Esophagus squamous epithelium (tissue), 5 donors: ENCODE measurements around the gene B3GNT4. TPM values are rescaled to one million over a fixed set of nuclear protein-coding genes. Genes with fewer than 3 reads are reported as not detected.
"Not testable (repeated sequence)": the region's sequence is repeated elsewhere in the genome, so short reads cannot be mapped to it uniquely, and the experiment has no call there.

Experiments used
- DNase-seq: peaks from one replicate; lab custom pipeline; 2025; lab: John Stamatoyannopoulos, UW
- H3K27ac ChIP-seq, 4 donors: fragments of 200-600 bp; sonication (generic); one replicate each; pipeline ENCODE4 v1.5.1; 2016 to 2019; ENCODE audit warnings: mild to moderate bottlenecking in 1 of 4
- H3K27me3 ChIP-seq, 4 donors: fragments of 200-600 bp; sonication (generic); 1 replicate in 3 of 4; 2 replicates in 1 of 4; pipeline versions ENCODE4 v1.5.1 to v1.6.0; 2017 to 2021; ENCODE audit warnings: antibody characterized with exemption in 1 of 4
- H3K36me3 ChIP-seq, 3 donors: fragments of 200-600 bp; sonication (generic); one replicate each; pipeline ENCODE4 v1.5.1; 2016 to 2019
- H3K4me1 ChIP-seq, 3 donors: fragments of 200-600 bp; sonication (generic); one replicate each; pipeline ENCODE4 v1.5.1; 2017 to 2019
- H3K4me3 ChIP-seq, 4 donors: fragments of 200-600 bp; sonication (generic); 1 replicate in 3 of 4; 2 replicates in 1 of 4; pipeline ENCODE4 v1.5.1; 2016 to 2019; ENCODE audit warnings: mild to moderate bottlenecking in 2 of 4, moderate library complexity in 1 of 4
- H3K9me3 ChIP-seq, 3 donors: fragments of 200-600 bp; sonication (generic); one replicate each; pipeline ENCODE4 v1.5.1; 2016 to 2019
- CTCF ChIP-seq, 6 experiments: fragments of 450-650 bp in 4 of 6; fragments of 200-600 bp in 2 of 6; sonication (generic) in 2 of 6; IDR thresholded peaks; one replicate each; pipeline ENCODE4 v1.5.1; 2016 to 2019; ENCODE audit warnings: antibody characterized with exemption in 6 of 6, mild to moderate bottlenecking in 4 of 6, moderate library complexity in 4 of 6
- POLR2A ChIP-seq, 4 donors: fragments of 450-650 bp; IDR thresholded peaks; one replicate each; pipeline ENCODE4 v1.6.1; 2017; ENCODE audit warnings: antibody characterized with exemption in 4 of 4, mild to moderate bottlenecking in 4 of 4, moderate library complexity in 3 of 4
- WGBS, 2 donors: methylation state at CpG; one replicate each; pipeline ENCODE4 v1.1.5; 2018; 5-methylcytosine and 5-hydroxymethylcytosine counted together
- intact Hi-C: fragments of 100-400 bp; cut with DNase I; formaldehyde crosslinking; loops from one replicate; pipeline ENCODE4 v1.15.0; 2022
- total RNA-seq, 4 donors: library from RNA; depleted of rRNA; stranded (reverse); fragments of >200 nt; gene quantifications; one replicate each; pipeline ENCODE4 v1.1.0, GENCODE V29; 2016
- donor health status: DM: yes; HTN: yes; CAD: no.

B3GNT4 gene
- total RNA-seq, 4 donors from 2014 or later = 0.35 to 1.1 (median 0.47) TPM

GRCh38 chr12:122202017-122202416, 1.5 kb upstream of the B3GNT4 start:
- Histone ChIP-seq H3K4me3 (no peak overlapping the region), H3K27me3 (peaks cover 0 to 91% (median 2%) of the 10 kb centered on the region in 4 donors), H3K36me3 (peaks cover 0 to 8% (median 0%) of the 10 kb centered on the region in 3 donors), H3K9me3 (no peaks in the 10 kb centered on the region), H3K4me1 (peaks cover 7 to 35% (median 14%) of the 10 kb centered on the region in 3 donors), H3K27ac (no peak overlapping the region)
- DNase-seq = no peak
- no peak for TF ChIP-seq POLR2A (IDR thresholded peaks at IDR 0.05)
- no peak for TF ChIP-seq CTCF (IDR thresholded peaks at IDR 0.05)
- intact Hi-C loops = no loop called here
- WGBS, 2 donors = 96% methylated on average over 6 of the region's 6 CpGs

- intact Hi-C loops, H3K27ac ChIP-seq, DNase-seq, H3K9me3 ChIP-seq: not testable (repeated sequence)
- WGBS, 2 donors = 58 to 64% methylated on average over 13 to 17 of the region's 19 CpGs
- H3K27me3 ChIP-seq = peaks cover 0 to 83% (median 2%) of the 10 kb centered on the region in 4 donors
- H3K4me1 ChIP-seq = peaks cover 7 to 35% (median 14%) of the 10 kb centered on the region in 3 donors
- H3K4me3 ChIP-seq = peak overlapping the region; percentile 40 to 75 (median 52)
- H3K36me3 ChIP-seq = peaks cover 0 to 16% (median 0%) of the 10 kb centered on the region in 3 donors
Measured at GRCh38 chr12:122202811-122203210, 698 bp upstream of the B3GNT4 start.

- no peak for DNase-seq
- Histone ChIP-seq H3K4me1 (peaks cover 7 to 35% (median 14%) of the 10 kb centered on the region in 3 donors), H3K4me3 (peak overlapping the region; percentile 40 to 75 (median 52)), H3K27me3 (peaks cover 0 to 67% (median 2%) of the 10 kb centered on the region in 4 donors), H3K27ac (no peak overlapping the region), H3K9me3 (no peaks in the 10 kb centered on the region), H3K36me3 (peaks cover 0 to 32% (median 4%) of the 10 kb centered on the region in 3 donors)
- 64 to 93% methylated on average over 3 to 9 of the region's 71 CpGs for WGBS, 2 donors
- intact Hi-C loops = no loop called here
- TF ChIP-seq CTCF (IDR thresholded peaks at IDR 0.05) (no peak), POLR2A (IDR thresholded peaks at IDR 0.05) (no peak)
Measured at GRCh38 chr12:122204167-122205052, 901 bp downstream of the B3GNT4 start.

GRCh38 chr12:122205053-122205925, 1.8 kb downstream of the B3GNT4 start:
- TF ChIP-seq CTCF (IDR thresholded peaks at IDR 0.05) (no peak), POLR2A (IDR thresholded peaks at IDR 0.05) (no peak)
- Histone ChIP-seq H3K36me3 (peaks cover 0 to 41% (median 5%) of the 10 kb centered on the region in 3 donors), H3K9me3 (no peaks in the 10 kb centered on the region), H3K4me1 (peaks cover 7 to 35% (median 14%) of the 10 kb centered on the region in 3 donors), H3K27me3 (peaks cover 0 to 58% (median 2%) of the 10 kb centered on the region in 4 donors), H3K4me3 (no peak overlapping the region), H3K27ac (no peak overlapping the region)
- 46 to 58% methylated on average over 15 to 20 of the region's 23 CpGs for WGBS, 2 donors
- intact Hi-C loops = no loop called here
- DNase-seq = no peak

- intact Hi-C loops = no loop called here
- WGBS, 2 donors = 67 to 74% methylated on average over 13 to 19 of the region's 27 CpGs
- Histone ChIP-seq H3K36me3 (peaks cover 0 to 51% (median 10%) of the 10 kb centered on the region in 3 donors), H3K27me3 (peaks cover 0 to 48% (median 2%) of the 10 kb centered on the region in 4 donors), H3K4me1 (peaks cover 7 to 35% (median 14%) of the 10 kb centered on the region in 3 donors), H3K27ac (no peak overlapping the region), H3K4me3 (no peak overlapping the region), H3K9me3 (no peaks in the 10 kb centered on the region)
- no peak for DNase-seq
- TF ChIP-seq CTCF (IDR thresholded peaks at IDR 0.05) = no peak
- no peak for TF ChIP-seq POLR2A (IDR thresholded peaks at IDR 0.05)
Measured at GRCh38 chr12:122206111-122206881, 2.8 kb downstream of the B3GNT4 start.
